GM12891 (cell line): ENCODE results near the gene ADGRD2.

Source experiments
- DNase-seq: peaks from one replicate; pipeline ENCODE4 v3.0.0; 2011; ENCODE audit warnings: low spot score; ENCODE audit not compliant: insufficient read length
- FAIRE-seq: peaks from 2 replicates; lab custom pipeline; 2011; peaks lifted over from hg19 to GRCh38; lab: Jason Lieb, UNC
- PAX5 ChIP-seq: IDR thresholded peaks from 2 replicates; pipeline ENCODE4 v1.6.1; 2011; ENCODE audit warnings: low read length, moderate library complexity, mild to moderate bottlenecking; ENCODE audit not compliant: insufficient read depth, severe bottlenecking
- POLR2A ChIP-seq: IDR thresholded peaks from 2 replicates; pipeline ENCODE4 v1.6.1; 2011; ENCODE audit warnings: low read depth, low read length, control low read depth
- POLR2AphosphoS5 ChIP-seq: IDR thresholded peaks from 2 replicates; pipeline ENCODE4 v1.6.1; 2011; ENCODE audit warnings: low read depth, low read length, control low read depth
- POU2F2 ChIP-seq: IDR thresholded peaks from 2 replicates; pipeline ENCODE4 v1.6.1; 2011; ENCODE audit warnings: low read depth, mild to moderate bottlenecking, control low read depth, low read length, moderate library complexity
- SPI1 ChIP-seq: IDR thresholded peaks from 2 replicates; pipeline ENCODE4 v1.6.1; 2011; ENCODE audit warnings: low read depth, low read length, control low read depth
- TAF1 ChIP-seq: IDR thresholded peaks from 2 replicates; pipeline ENCODE4 v1.6.1; 2011; ENCODE audit warnings: low read depth, low read length, control low read depth

ADGRD2 gene

DNA sequence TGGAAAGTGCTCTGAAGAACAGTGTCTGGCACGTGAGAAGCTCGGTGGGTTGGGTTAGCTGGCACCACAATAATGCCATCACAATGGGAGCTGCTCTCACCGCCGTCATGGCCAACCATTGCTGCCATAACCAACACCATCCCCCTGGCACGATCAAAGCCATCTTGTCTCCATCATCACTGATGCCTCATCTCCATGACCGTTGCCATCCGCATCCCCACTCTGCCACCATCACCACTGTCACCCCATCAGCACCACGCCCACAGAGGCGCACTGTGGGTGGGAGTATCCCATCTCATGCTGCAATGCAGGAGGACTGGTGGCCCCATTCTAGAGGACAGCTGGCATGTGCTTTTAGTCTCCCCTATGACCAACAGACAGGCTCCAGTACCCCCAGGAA is 33.2 kb downstream of the ADGRD2 start:
- no peak for FAIRE-seq
- TF ChIP-seq POLR2A (no peak), PAX5 (no peak), POU2F2 (no peak), SPI1 (no peak), POLR2AphosphoS5 (no peak), TAF1 (no peak)
- DNase-seq, result no peak

DNA sequence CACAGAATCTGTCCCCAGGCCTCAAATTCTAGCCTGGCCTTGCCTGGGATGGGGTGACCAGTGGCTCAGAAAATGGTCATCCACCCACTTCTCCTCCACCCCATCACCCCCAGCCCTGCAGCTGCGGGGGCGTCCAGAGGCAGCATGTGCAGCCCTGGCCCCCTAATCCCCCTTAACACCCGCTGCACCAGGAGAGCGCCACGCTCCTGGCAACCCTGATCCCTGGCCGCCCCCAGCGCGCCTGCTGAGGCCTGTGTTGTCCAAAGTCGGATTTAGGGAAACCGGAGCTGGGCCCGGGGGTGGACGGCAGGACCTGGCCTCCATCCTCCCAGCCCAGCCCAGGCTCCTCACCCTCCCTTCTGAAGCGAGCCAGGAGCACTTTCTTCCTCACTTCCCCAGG is 35.0 kb downstream of the ADGRD2 start:
- no peak for DNase-seq
- TF ChIP-seq POU2F2 (no peak), TAF1 (no peak)
- no peak for FAIRE-seq

DNA sequence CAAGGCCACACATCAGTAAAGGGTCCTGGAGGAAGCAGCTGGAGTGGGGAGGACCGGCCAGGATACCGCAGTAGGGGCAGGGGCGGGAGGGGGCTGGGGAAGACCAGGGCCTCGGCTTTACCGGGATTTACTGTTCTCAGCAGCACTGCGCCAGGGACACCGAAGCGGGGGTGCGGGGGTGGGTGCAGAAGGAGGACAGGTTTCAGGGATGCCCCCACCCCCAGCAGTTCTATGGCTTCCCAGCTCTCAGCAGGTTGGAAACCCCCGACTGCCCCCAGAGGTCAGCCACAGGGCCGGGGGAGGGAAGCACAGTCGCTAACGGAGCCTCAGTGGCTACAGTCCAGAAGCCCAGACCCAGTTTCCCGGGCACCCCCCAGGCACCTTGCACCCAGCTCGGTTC is 35.7 kb downstream of the ADGRD2 start:
- FAIRE-seq, result no peak
- no peak for DNase-seq
- TF ChIP-seq TAF1 (no peak), PAX5 (no peak), SPI1 (no peak), POU2F2 (no peak), POLR2AphosphoS5 (no peak), POLR2A (no peak)

DNA sequence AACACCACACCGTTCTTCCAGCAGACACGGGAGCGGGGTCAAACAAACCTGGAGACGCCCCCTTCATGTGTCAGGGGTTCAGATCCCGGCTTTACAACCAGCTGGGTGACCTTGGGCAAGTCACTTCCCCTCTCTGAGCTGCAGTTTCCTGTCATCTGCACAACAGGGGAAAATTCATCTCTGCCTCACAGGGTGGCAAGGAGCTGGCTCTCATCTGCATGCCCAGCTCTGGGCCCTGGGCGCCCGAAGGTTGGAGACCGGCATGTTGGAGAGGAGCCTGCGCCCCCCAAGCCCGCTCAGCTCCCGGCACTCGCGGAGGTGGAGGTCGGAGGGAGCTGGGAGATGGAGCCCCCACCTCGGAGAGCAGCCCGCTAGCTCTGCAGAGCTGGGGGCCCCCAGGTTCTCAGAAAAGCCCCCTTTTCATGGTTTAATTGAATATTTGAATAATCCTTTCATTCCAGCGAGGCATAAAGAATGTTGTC is 36.6 kb downstream of the ADGRD2 start:
- FAIRE-seq (no peak), DNase-seq (no peak)
- no peak for TF ChIP-seq POLR2A
- no peak for TF ChIP-seq TAF1
- TF ChIP-seq POU2F2, result no peak
- no peak for TF ChIP-seq SPI1
- no peak for TF ChIP-seq POLR2AphosphoS5

DNA sequence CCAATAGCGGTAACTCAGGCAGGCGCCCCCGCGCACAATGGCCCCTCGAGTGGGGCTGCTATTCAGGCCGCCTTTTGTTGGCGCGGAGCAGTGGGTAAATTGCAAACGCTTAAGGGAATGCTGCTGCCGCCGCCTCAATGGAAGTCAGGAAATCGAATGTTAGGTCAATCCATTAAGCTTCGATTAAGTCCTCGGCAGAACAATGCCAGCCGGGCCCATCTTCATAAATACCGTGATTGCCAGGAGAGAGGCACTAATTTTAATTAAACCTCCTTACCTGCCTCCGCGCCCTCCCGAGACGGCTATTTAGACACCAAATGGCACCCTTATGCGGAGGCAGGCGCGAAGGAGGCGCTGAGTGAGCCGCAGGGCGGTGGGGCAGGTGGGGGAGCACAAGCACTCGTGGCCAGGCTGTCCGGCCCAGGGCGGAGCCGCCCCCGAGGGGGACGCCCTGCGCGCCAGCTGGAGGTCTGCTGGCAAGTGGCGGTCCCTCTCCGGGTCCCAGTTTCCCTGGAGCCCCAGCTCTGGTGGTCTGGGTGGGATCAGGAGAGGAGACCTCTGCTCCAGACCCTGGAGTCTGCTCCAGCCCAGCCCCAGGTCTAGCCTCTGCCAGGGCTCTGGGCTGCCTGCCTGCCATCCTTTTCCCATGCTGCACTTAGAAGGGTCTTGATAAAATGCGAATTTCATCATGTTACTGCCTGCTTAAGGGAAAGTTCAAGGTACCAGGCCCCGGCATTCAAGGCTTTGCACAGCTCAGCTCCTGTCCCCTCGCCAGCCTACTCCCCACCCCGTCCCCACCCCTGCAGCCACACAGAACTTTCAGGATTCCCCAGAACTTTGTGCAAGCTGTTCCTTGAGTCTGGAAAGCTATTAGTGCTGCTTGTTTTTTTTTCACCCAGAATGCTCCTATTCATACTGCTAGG is 37.3 kb downstream of the ADGRD2 start:
- no peak for FAIRE-seq
- TF ChIP-seq TAF1, result no peak
- no peak for TF ChIP-seq POLR2AphosphoS5
- no peak for TF ChIP-seq POLR2A
- no peak for TF ChIP-seq SPI1
- no peak for TF ChIP-seq PAX5
- no peak for TF ChIP-seq POU2F2
- no peak for DNase-seq

DNA sequence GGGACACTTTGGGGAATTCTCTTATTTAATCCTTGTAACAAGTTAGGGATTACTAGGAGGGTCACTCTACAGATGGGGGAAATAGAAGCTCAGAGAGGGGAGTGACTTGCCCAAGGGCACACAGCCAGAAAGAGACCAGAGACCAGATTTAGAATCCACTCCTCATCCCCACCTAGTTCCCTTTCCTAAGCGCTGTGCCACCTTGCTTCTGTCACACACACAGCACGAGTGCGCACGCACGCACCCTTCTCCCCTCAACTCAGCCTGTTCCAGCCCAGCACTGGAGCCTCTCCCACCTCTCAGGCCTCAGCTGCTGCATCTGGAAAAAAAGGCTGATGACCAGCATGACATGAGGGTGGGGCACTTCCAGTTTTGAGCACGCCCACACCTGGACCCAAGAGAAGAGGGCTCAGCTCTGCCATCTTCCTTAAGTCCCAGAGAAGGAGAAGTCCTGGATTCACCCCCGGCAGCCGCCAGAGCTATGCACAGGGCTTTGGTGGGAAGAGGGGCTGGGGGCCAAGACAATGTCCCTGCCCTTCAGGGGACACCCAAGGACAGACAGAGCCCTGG is 38.5 kb downstream of the ADGRD2 start:
- DNase-seq (no peak), FAIRE-seq (no peak)
- TF ChIP-seq POLR2AphosphoS5, result no peak
- no peak for TF ChIP-seq POU2F2
- no peak for TF ChIP-seq PAX5
- TF ChIP-seq TAF1, result no peak
- TF ChIP-seq POLR2A, result no peak
- TF ChIP-seq SPI1, result no peak

DNA sequence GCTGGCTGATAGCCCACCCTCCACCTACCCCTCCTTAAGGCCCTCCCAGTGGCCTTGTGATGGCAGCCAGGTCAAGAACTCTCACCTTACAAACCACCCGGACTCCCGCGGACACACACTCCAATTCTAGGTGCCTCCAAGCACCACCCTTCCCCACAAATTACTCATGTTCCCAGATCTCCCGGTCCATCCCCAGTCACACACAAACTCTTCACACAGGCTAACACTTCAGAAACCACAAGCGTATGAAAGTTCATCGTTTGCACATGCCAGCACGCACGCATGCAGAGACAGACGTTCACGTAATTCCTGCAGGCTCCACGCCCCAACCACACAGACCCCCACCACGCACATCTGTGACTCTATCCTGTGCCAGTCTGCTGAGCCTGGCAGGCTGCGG is 39.0 kb downstream of the ADGRD2 start:
- FAIRE-seq, result no peak
- no peak for TF ChIP-seq SPI1
- no peak for TF ChIP-seq POLR2AphosphoS5
- no peak for TF ChIP-seq TAF1
- TF ChIP-seq POU2F2, result no peak
- no peak for TF ChIP-seq PAX5
- no peak for TF ChIP-seq POLR2A
- no peak for DNase-seq

DNA sequence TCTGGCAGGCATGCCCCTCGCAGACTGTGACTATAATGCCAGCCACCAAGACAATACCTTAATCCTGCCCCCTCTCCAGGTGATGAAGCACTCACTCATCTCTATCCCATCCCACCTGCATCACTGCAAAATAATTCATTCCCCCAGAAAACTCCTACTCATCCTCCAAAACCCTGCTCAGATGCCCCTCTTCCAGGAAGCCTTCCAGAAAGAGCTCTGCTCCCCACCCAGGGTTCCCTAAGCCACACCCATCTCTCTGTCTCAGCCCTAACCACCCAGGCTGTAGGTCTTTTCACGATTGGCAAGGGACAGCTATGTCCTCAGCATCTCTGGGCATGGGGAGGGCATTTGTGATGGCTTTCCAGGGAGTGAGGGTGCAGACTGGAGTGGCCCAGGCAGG is 39.8 kb downstream of the ADGRD2 start:
- FAIRE-seq, result no peak
- TF ChIP-seq POLR2AphosphoS5 (no peak), POLR2A (no peak), TAF1 (no peak), PAX5 (no peak), POU2F2 (no peak), SPI1 (no peak)
- DNase-seq, result no peak
